Gastrocnemius medialis (tissue), 4 donors: ENCODE data around the gene CCDC126.

ENCODE experiments used
- POLR2A ChIP-seq, 2 donors: fragments of 450-650 bp; IDR thresholded peaks; one replicate each; pipeline ENCODE4 v1.6.1; 2017; ENCODE audit warnings: antibody characterized with exemption in 2 of 2, mild to moderate bottlenecking in 2 of 2, moderate library complexity in 2 of 2
- TF ChIP-seq, protein P1 (sequence below), 5 experiments: fragments of 450-650 bp in 3 of 5; fragments of 200-600 bp in 2 of 5; sonication (generic) in 2 of 5; IDR thresholded peaks in 4 of 5; conservative IDR thresholded peaks in 1 of 5; 1 replicate in 4 of 5; 2 replicates in 1 of 5; pipeline ENCODE4 v1.5.1; 2016 to 2019; ENCODE audit warnings: antibody characterized with exemption in 5 of 5, mild to moderate bottlenecking in 3 of 5, moderate library complexity in 3 of 5

DNA sequence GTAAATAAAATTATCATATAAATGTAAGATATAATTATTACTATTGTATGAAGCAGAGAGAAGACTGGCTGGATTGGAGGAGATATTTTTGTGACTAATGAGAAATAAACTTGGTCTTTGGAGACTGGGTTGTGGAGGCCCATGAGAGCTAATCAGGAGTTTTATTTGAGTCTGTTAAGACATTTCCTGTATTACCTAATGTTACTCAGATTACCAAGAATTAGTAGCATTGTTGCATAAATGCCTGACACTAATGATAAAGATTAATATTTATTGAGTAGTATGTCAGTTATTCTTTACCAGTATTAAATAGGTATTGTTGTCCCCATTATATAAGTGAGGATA is 7.1 kb downstream of the CCDC126 start:
- TF ChIP-seq POLR2A (IDR thresholded peaks at IDR 0.05) = no peak
- TF ChIP-seq, protein P1, sequence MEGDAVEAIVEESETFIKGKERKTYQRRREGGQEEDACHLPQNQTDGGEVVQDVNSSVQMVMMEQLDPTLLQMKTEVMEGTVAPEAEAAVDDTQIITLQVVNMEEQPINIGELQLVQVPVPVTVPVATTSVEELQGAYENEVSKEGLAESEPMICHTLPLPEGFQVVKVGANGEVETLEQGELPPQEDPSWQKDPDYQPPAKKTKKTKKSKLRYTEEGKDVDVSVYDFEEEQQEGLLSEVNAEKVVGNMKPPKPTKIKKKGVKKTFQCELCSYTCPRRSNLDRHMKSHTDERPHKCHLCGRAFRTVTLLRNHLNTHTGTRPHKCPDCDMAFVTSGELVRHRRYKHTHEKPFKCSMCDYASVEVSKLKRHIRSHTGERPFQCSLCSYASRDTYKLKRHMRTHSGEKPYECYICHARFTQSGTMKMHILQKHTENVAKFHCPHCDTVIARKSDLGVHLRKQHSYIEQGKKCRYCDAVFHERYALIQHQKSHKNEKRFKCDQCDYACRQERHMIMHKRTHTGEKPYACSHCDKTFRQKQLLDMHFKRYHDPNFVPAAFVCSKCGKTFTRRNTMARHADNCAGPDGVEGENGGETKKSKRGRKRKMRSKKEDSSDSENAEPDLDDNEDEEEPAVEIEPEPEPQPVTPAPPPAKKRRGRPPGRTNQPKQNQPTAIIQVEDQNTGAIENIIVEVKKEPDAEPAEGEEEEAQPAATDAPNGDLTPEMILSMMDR (IDR thresholded peaks at IDR 0.05 in 4 of 5, conservative IDR thresholded peaks at IDR 0.05 in 1 of 5) = no peak
